ENCODE results near the gene PLEKHA7.
A peak's percentile ranks its signal among the peaks of the same experiment; 100 is the strongest.

Gene PLEKHA7

GRCh38 chr11:16785520-16786128, 228.6 kb downstream of the PLEKHA7 start:
- peak; percentile 63 for DNase-seq

- no peak for DNase-seq
Observed at GRCh38 chr11:16784666-16785065, 229.5 kb downstream of the PLEKHA7 start.

- DNase-seq: no peak
Observed at GRCh38 chr11:16784097-16784496, 230.1 kb downstream of the PLEKHA7 start.

GRCh38 chr11:16783321-16783801, 230.9 kb downstream of the PLEKHA7 start:
- no peak for DNase-seq

- DNase-seq: no peak
Observed at GRCh38 chr11:16781936-16782919, 232.0 kb downstream of the PLEKHA7 start.

- no peak for DNase-seq
Observed at GRCh38 chr11:16780698-16781550, 233.3 kb downstream of the PLEKHA7 start.

- no peak for DNase-seq
Observed at GRCh38 chr11:16780146-16780545, 234.1 kb downstream of the PLEKHA7 start.

GRCh38 chr11:16779436-16779835, 234.8 kb downstream of the PLEKHA7 start:
- DNase-seq: no peak

GRCh38 chr11:16778876-16779275, 235.3 kb downstream of the PLEKHA7 start:
- DNase-seq: no peak

- no peak for DNase-seq
Observed at GRCh38 chr11:16778286-16778685, 235.9 kb downstream of the PLEKHA7 start.

GRCh38 chr11:16777613-16777975, 236.6 kb downstream of the PLEKHA7 start:
- no peak for DNase-seq

- DNase-seq: no peak
Observed at GRCh38 chr11:16776711-16777612, 237.3 kb downstream of the PLEKHA7 start.

- DNase-seq: no peak
Observed at GRCh38 chr11:16775614-16776283, 238.5 kb downstream of the PLEKHA7 start.

- DNase-seq: no peak
Observed at GRCh38 chr11:16774936-16775613, 239.1 kb downstream of the PLEKHA7 start.

GRCh38 chr11:16773981-16774935, 240.0 kb downstream of the PLEKHA7 start:
- DNase-seq: no peak

GRCh38 chr11:16772141-16772512, 242.1 kb downstream of the PLEKHA7 start:
- DNase-seq: no peak

- DNase-seq: no peak
Observed at GRCh38 chr11:16771350-16772140, 242.7 kb downstream of the PLEKHA7 start.

GRCh38 chr11:16770016-16770415, 244.2 kb downstream of the PLEKHA7 start:
- no peak for DNase-seq

- no peak for DNase-seq
Observed at GRCh38 chr11:16769386-16769785, 244.8 kb downstream of the PLEKHA7 start.

Measured in stimulated activated CD4-positive, alpha-beta T cell treated with anti-CD3 and anti-CD28 coated beads, Interleukin-1b, Interleukin-23, amount 100 ng/mL, for 48 hours (primary cell).